G401.6 (cell line): Measurements from ENCODE around the gene PNCK.
A peak's percentile ranks its signal among the peaks of the same experiment; 100 is the strongest.

Source experiments
- FAIRE-seq: peaks from 2 replicates; lab custom pipeline; 2012; peaks lifted over from hg19 to GRCh38; lab: Jason Lieb, UNC

Gene PNCK

DNA sequence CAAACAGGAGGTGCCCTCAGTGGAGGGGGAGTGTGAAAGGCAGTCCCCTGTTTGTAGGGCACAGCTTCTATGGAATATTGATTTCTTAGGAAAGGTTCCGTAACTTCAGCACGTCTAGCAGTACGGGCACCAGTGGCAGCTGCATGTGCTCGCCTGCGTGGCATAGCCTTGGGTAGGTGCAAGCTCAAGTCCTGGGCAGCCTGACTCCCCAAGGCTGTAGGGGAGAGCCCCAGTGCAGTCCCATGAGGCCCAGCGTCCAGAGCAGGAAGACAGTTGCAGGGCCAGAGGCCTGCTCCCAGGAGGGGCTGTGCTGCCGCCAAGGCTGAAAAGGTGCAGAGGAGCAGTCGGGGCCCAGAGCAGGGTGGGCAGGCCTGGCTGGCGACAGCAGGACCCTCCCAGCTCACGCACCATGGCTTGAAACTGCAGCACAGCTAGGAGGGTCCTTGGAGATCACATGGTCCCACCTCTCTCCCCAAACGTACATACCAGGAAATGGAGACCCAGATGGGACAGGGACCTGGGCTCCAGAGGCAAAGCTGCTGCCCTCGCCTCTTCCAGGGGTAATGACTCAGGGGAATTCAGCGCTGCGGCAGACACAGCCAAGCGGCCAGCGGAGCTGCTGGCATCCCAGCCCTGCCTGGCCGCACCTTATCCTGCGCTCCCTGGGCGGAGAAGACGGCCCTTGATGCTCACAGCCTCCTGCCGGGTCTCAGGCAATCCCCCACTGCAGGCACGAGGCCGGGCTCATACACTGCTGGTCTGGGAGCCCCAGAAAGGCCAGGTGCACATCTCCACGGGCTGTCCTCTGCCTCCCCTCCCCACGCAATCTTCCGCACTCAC lies 32.7 kb downstream of the PNCK start:
- FAIRE-seq, result no peak

DNA sequence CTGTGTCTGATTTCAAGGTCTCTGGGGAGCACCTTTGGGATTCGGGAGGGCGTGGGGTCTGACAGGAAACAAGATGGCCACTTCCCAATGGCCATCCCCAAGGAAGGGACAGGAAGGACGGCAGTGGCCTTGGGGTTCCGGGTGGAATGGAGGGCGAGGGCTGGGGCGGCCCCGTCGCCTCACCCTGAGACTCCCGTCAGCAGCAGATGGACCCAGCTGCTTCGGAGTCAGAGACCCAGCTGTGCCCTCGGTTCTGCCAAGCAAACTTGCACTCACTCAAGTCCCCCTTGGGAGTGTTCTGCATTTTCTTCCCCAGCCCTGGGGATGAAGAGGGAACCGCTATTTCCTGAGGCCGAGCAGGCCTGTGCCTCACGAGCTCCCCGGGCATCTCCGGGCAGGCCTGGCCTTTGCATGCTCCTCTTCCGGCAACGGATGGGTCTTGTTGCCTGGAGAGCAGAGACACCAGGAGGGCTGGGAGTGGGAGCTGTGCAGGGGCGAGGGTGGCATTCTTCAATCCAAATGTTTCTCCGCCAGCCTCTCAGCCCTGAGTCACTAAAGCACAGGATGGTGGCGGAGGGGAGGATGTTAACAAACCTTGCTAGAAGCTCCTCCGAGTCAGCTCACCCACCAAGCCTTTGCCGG lies 33.4 kb downstream of the PNCK start:
- FAIRE-seq, result no peak

DNA sequence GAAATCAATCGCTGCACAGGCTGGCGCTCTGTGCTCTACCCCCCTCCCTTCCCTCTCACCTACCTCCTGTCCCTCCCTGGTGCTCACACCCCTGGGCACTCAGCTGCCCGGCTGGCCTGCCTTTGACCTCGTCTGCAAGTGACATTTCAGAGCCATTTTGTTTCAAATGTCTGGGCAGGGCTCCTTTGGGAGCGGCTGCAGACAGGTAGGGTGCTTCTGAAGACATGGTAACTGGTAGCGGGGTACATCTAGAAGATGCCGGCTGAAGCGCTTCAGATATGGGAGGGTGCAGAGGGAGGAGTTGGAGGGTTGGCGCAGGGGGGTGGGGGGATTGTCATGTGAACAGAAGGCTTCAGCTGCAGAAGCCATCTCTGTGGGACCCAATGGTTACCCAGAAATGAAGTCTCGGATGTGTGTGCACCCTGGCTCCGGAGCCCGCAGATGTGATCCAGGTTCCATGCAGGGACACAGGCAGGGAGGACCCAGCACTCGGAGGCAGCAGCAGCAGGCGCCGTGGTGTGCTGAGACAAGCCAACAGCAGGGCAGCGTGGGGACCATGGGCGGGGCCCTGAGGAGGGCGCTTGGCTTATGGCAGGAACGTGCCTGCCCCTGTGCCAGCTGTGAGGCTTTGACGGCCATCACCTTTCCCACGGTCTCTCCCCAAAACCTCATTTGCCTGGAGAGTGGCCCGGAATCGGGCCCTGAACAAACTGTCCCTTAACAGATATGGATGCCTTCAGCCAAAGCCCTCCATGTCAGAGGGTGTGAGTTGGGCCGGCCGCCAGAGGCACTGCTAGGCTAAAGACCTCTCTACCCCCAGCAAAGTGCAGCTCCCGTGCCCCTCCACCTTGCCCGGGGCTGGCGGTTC lies 34.2 kb downstream of the PNCK start:
- FAIRE-seq, result no peak

DNA sequence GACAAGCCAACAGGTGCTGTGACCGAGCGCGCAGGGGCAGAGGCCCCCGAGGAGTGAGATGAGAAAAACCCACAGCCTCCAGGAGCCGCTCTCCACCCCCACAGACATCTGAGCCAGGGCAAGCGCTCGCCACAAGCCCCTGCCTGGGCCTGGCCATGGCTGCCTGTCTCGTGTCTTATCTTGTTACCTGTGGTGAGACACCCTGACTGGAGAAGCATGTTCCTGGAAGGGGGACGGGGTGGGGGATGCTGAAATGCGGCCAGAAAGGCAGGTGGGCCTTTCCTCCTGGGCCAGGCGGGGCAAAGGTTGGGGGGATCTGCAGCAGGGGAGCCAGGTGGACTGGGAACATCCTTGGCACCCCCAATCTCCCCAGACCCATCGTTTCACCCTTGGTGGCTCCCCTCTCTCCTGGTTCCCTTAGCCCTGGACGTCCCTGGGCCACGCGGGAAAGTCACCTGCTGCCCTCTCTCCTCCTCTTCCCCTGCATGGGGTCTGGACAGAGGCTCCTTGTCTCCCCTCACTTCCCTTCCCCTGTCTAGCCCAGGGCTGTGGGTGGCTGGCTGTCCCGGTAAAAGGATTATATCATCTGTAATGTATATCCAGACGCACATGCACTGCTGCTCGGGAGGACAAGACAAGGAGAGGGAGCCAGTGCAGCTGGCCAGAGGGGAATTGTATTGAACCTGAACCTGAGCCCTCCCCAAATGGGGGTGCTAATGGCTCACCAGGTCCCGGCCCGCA lies 35.0 kb downstream of the PNCK start:
- no peak for FAIRE-seq

DNA sequence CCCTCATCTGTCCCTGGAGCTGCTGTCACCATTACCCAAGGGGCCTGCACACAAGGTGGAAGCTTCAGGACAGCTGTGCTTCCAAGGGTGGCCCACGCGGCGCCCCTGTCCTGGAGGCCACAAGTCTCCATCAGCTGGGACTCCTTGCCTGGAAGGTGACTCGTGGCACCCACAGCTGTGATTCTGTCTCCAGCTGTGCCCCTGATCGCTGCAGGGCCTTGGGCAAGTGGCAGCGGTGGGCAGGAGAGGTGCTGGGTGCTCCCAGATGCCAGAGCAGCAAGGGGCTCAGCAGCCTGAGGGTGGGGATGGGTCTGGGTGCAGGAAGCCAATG lies 35.6 kb downstream of the PNCK start:
- no peak for FAIRE-seq

DNA sequence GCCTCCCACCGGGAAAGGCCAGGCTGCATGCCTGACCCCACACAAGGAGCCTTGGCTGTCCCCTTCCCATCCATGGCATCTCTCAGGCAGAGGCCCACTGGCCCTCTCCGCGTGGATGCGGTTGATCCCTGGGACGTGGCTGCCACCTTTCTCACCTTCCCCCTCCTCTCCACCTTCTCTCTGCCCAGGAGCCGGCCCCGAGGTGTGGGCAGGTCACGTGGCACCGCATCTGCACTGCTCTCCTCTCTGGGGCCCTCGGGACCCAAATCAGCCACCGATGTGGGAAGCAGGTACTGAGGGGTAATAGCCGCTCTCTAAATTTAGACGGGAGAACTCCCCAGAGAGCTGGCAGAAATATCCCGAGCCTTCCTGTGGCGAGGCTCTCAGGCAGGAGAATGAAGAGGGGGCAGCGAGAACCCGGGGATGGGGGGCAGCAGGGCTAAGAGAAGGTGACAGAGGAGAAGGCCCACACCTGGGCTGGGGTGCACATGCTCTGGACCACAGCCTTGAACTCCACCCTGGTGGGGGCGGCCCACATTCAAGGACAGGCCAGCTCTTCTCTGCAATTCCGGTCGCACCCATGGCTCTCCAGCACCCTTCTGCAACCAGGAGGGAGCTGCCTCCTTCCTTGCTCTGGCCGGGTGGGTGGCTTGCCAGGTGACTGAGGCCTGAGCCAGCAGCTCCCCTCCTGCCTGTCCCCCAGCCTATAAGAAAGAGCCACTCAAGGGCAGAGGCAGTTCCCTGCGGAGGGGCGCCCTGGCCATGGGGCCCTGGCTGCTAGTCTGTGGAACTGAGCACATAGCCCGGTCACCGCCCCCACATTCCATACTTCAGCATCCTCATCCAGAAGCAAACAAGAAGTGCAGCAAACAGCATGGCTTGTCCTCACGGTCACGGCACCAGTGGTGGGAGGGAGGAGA lies 36.2 kb downstream of the PNCK start:
- FAIRE-seq, result no peak

DNA sequence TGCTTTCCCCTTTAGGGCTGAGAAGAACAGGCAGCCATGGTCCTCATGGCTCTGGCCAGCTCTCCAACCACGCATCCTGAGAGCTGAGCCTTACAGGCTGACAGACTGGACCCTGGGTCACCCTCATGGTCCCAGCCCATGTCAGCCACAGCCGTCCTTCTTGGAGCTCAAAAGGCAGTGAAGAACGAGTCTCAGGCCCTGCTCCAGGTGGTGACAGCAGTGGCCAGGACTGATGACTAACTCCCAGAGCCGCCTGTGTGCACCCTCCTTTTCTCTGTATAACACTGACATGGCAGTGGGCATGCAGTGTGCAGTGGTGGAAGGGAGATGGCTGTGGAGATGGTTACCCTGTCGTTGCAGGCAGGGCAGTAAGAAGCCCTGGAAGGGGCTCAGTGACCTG lies 36.9 kb downstream of the PNCK start:
- no peak for FAIRE-seq

DNA sequence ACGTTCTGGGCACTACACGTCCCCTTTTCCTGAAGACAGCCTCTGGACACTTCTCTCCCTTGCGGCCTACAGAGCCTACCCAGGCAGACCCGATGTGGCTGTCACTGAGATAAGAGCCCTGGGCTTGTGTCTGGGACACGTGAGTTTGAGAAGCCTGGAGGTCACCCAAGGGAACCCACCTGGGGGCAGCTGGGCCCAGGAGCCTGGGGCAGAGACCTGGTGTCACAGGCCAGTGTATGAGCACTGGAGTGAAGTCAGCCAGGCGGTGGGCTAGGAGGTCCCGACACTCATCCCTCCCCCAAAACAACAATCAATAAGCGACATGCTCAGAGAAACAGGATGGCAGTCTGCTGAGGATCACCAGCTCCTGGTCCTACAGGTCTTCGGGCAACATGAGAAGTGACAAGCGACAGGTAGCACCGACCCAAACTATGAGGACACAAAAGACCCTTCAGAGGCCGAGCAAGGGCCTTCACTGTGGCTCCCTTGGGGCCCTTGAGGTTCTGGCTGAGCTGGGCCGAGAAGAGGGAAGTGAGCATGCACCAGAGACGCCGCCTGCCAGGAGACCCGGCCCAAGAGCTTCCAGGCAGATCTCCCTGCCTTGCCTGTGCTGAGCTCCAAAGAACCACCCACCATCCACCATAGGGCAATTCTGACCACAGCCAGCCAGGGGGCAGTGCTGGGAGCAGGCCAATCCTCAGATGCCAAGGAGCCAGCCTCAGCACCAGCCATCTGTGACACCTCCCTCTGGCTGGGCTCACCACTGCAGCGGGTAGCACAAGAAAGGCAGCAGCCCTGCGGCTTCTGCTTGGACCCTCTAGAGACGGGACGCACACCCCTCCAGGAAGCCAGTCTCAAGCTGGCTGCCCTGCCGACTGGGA lies 37.6 kb downstream of the PNCK start:
- FAIRE-seq, result peak; percentile 11

DNA sequence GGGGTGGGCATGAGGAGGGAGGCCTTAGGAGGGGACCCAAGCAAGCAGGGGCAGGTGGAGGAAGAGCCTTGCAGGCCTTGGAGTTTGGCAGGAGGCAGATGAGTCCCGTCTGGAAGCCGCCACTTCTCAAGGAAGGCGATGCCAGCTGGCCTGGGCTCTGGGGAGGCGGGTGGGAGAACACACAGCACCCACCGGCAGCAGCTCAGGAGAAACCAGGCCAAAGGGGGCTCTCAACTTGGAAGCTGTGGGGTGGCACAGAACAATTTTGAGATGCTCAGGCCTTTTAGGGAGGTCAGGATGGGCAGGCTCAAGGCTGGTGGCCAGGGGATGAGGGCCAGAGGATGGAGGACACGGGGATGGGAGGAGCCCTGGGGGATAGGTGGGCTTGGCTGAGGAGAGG lies 38.2 kb downstream of the PNCK start:
- no peak for FAIRE-seq

DNA sequence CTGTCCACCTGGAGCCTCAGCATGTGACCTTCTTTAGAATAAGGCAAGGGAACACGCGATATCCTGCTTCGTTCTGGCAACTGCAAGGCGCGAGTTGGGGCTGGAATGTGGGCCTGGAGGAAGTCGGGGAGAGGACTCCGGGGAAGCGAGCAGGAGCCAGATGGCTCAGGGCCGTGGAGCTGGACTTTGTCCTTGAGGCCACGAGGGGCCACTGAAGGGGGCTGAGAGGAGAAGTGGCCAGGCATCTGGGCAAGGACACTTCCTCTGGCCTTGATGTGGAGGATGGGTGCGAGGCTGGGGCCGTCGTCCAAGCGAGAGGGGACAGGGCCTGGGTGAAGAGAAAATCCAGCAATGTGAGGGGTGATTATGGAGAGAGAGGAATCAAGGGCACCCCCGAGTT lies 38.8 kb downstream of the PNCK start:
- no peak for FAIRE-seq

DNA sequence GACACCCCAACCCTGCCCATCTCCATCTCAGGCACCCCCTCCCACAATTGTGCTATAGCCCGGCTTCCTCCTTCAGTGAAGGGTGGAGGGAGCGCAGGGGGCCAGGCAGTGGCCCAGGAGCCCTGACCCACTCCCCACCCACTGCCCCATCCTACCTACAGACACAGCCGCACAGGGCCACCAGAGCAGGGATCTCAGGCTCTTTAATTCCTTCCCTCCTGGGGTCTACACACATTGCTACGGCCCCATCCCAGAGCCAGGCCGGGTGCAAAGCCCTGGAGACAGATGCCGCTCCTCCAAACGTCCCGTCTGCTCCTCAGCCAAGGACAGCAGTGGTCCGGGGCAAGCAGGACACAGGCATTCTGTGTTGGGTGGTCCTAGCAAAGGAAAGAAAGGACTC lies 39.4 kb downstream of the PNCK start:
- no peak for FAIRE-seq

DNA sequence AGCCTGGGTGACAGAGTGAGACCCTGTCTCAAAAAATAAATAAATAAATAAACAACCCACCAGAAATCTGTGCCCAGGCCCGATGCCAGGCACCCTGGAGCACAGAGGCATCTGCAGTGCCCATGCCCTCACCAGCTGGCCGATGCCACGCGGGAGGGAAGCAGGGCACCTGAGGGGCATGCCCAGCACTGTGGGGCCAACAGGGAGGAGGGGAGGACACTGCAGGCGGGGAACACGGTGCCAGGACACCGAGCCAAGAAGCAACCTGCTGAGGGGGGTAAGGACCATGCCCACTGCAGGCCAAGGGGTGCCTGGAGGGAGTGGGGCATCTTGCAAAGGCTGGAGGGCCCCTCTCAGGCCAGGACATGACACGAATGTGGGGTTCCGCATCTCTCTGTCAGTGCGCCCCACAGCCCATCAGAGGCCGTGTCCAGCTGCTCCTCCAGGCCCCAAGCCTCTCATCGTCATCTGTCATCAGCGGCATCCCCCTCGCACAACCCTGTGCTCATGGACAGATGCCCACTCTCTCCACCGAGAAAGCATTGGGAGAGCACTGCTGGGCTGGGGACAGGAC lies 39.9 kb downstream of the PNCK start:
- FAIRE-seq, result no peak

DNA sequence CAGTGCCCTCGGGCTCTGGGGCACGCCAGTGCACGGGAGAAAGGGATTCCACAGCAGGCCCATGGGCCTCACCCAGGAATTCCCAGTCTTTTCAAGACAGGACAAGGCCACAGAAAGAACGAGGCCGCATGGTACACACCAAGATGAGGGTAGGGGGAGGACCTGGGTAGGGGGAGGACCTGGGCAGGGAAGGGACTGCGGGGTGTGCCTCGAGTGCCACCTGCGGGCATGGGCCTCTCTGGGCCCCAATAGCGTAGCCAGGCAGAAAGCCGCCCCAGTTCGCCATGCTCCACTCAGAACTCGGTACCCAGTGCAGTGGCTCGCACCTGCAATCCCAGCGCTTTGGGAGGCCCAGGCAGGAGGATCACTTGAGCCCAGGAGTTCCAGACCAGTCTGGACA lies 40.6 kb downstream of the PNCK start:
- no peak for FAIRE-seq

DNA sequence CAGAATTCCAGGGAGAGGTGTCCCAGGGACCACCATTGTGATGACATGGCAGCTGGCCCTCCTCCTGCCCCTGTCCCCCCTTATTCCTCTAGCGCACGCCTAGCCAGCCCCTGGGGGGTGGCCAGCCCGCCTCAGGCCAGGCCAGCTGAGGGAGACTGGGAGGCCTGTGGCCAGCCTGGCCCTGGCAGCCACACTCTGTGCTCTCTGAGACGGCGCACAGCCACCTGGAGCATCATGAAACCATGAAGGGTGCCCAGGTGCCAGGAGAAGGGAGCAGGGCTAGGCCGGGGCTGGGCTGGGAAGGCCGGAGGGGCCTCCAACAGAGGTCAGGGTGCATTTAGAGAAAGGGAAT lies 41.0 kb downstream of the PNCK start:
- FAIRE-seq, result no peak

DNA sequence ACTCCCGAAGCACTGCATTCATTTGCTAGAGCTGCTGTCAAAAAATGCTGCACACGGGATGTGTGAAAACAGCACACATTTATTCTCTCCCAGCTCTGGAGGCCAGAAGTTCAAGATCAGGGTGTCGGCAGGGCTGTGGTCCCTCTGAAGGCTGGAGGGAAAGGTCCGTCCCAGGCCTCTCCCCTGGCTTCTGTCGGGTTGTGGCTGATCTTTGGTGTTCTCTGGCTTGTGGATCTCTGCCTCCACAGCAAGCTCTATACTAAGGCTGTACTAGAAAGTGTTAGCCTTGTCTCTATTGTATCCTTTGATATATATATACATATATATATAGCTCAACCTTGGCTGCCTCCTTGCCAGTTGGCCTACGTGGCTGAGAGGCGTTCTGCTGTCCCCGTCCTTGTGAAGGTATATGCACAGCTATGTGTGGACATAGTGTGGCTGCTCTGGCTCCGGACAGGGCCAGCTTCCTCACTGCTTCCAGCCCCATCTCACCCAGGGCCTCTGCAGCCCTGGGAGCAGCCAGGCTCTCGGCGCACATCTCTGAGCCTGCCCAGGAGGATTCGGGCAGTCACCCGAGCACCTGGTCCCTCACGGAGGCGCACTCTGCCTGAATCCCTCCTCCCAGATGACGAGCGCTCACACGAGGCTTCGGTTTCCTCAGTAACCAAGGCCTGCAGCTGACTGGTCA lies 41.6 kb downstream of the PNCK start:
- no peak for FAIRE-seq

DNA sequence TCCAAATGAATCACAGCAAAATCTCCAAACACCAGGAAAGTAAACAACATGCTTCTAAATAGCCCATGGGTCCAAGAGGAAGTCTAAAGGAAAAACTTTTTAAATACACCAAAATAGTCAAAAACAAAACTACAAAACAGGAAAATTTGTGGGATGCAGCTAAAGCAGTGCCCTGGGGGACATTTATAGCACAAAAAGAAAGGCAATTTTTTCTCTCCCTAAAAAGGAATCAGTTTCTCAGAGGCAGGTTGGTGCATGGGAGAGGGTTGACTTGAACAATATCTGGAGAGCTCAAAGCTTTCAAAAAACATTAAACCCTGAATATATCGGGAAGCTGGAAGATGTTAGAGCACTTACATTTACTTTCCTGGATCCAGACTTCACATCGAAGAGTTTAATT lies 42.3 kb downstream of the PNCK start:
- FAIRE-seq, result no peak

DNA sequence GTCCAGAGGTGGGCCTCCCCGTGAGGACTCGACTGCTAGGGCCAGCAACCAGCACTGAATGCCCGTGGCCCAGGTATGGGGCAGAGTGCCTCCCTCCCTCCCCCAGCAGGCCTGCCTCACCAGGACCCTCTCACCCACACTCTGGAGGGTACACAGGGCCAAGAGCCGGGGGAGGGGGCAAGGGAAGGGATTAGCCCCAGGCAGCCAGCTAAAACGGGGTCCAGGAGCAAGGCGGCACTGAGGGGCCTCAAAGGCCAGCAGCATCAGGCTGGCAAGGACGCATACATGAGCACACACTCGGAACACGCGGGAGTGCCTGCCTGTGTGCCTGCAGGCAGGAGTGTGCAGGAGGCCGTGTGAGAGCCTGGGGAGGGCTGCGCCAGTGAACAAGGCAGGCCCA lies 44.9 kb downstream of the PNCK start:
- FAIRE-seq, result no peak

DNA sequence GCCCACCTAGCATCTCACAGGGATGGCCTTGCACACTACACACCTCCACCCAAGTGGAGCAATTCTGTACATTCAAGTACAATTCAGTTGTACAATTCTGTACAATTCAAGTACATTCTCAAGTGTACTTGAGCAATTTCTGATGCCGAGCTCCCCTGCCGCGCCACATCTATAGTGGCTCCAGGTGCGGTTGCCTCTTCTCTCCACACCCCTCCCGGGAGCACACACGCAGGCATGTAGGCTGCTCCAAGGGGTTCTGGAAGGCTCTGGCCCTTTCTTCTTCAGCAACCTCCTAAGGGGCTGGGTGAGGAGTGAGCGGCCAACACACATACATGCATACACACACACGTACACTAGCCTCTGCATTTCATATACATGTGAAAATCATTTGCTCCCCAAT lies 45.5 kb downstream of the PNCK start:
- FAIRE-seq, result no peak

DNA sequence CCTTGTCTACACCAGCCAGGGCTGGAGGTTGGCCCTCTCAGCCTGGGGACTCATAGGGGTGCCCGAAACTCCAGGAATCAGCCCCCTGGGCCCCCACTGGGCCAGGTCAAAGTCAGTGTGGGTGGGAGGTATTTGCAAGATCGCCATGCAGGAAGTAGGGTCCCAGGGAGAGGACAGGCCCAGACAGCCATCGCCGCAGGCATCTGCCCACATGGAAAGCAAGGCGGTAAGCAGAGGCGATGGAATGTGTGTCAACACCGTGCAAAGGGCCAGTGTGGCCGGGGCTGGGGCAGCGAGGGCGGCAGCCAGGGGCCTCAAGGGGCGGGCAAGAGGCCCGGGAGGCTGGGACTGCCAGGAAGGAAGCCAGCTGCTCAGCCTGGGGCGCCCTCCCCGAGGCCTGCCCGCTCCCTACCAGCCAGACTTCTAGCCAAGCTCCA lies 45.9 kb downstream of the PNCK start:
- no peak for FAIRE-seq
